ENCODE results near the gene MIER3.

GRCh38 chr5:56979968-56980367 lies 28.0 kb upstream of the MIER3 start:
- no peak for TF ChIP-seq POLR2AphosphoS5 (IDR thresholded peaks at IDR 0.05; ENCODE audit: borderline replicate concordance, low read depth, low read length)
- TF ChIP-seq EZH2 (IDR thresholded peaks at IDR 0.05) = no peak
- TF ChIP-seq FOXP2 (optimal IDR thresholded peaks at IDR 0.05; ENCODE audit: control extremely low read depth, extremely low read length, insufficient read depth) = no peak

All from SK-N-MC (cell line).